Choroid plexus epithelial cell (primary cell): ENCODE data around the gene CKM.

Source experiments
- DNase-seq: peaks from one replicate; pipeline ENCODE4 v3.0.0-alpha.2; 2010; ENCODE audit warnings: low read depth
- H3K4me3 ChIP-seq: 2 replicates; pipeline ENCODE4 v1.5.1; 2011; ENCODE audit warnings: low read depth, mild to moderate bottlenecking, control low read depth, low read length, moderate library complexity
- TF ChIP-seq, protein P1 (sequence below): conservative IDR thresholded peaks from 2 replicates; pipeline ENCODE4 v1.5.1; 2011; ENCODE audit warnings: low read depth, mild to moderate bottlenecking, control low read depth, inconsistent platforms, low read length, moderate library complexity

The CKM gene

DNA sequence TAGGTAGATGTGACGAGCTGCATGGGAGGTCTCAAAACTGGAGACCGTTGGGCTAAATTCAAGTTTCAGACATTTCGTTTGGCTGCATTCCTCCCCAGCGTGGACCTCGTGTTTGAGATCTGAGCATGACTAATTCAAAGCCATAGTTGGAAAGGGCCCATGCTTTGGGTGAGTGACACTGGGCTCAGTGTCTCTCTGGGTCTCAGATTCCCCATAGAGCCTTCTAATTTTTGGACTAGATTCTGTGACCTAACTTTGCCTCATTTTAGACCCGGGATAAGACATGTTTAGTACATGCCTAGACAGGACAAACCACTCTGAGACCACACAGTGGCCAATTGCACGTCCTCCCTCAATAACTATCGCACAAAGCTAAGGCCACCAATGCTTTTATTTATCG lies 16.6 kb downstream of the CKM start:
- TF ChIP-seq, protein P1, sequence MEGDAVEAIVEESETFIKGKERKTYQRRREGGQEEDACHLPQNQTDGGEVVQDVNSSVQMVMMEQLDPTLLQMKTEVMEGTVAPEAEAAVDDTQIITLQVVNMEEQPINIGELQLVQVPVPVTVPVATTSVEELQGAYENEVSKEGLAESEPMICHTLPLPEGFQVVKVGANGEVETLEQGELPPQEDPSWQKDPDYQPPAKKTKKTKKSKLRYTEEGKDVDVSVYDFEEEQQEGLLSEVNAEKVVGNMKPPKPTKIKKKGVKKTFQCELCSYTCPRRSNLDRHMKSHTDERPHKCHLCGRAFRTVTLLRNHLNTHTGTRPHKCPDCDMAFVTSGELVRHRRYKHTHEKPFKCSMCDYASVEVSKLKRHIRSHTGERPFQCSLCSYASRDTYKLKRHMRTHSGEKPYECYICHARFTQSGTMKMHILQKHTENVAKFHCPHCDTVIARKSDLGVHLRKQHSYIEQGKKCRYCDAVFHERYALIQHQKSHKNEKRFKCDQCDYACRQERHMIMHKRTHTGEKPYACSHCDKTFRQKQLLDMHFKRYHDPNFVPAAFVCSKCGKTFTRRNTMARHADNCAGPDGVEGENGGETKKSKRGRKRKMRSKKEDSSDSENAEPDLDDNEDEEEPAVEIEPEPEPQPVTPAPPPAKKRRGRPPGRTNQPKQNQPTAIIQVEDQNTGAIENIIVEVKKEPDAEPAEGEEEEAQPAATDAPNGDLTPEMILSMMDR = no peak
- no peak overlapping the region for H3K4me3 ChIP-seq
- no peak for DNase-seq

DNA sequence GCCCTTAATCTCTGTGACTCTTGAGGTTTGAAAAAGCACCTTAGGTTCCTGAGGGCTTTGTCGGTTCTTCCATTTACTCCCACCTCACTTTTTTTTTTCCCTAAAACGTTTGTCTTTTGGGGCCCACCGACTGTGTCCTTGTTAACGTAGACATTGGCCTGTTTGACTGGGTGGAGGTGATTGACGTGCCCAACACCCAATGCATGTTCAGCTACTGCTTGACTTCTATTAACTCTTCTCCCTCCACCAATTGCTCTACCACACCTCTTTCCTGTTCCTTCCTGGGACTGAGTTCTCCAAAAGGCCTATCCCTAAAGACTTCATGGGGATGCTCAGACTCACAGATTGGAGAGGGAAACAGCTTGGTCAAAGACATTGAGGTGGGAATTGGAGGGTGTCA lies 17.3 kb downstream of the CKM start:
- DNase-seq = peak; percentile 58
- no peak overlapping the region for H3K4me3 ChIP-seq
- TF ChIP-seq, protein P1 = no peak

DNA sequence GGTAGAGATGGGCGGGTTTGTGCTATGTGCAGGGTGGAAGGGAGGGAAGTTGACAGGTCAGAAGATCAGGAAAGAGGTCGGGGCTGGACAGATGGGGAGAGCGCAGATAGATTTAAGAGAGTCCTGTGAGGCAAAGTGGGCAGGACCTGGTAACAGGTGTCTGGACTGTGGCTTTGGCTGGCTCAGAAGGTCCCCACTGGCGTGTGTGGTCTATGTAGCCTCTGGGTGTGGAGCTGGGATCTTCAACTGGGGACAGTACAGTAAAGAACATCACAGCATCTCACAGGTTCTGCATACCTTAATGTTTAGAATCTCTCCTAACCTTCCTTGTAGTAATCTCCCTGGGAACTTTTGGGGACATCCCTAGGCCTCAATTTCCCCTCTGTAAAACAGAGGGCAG lies 17.7 kb downstream of the CKM start:
- no peak for DNase-seq
- no peak overlapping the region for H3K4me3 ChIP-seq
- TF ChIP-seq, protein P1 = no peak

DNA sequence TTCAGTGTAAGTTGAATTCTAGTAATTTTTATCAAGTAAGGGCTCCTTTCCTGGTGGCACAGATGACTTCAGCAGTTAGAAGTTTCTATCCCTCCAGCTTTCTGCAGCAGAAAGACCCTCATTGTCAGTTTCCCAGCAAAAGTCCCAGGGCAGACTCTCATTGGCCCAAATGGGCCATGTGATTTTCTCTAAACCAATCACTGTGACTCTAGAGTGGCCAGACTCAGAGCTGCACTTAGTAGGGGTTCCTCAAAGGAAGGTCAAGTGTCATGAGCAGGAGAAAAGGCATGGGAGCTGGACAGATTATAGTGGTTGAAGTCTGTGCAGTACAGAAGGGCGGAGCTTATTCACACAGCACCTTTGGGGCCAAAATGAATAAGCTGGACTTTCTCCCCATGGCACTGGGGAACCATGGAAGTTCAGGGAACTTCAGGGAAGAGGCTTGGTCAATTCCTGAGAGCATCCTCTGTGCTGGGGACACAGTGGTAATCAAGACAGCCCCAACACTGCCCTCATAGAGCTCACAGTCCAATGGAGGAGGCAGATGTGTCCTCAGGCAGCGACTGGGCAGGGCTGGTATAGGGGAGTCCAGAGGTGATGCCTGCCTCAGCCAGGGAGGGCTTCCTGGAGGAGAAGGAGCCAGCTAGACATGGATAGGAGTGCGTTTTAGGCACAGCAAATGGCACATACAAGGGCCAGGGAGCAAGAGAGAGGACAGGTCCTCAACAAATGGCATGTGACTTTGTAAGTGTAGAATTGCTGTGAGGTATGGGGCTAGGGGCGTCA lies 18.3 kb downstream of the CKM start:
- H3K4me3 ChIP-seq = no peak overlapping the region
- no peak for DNase-seq
- TF ChIP-seq, protein P1 = no peak

DNA sequence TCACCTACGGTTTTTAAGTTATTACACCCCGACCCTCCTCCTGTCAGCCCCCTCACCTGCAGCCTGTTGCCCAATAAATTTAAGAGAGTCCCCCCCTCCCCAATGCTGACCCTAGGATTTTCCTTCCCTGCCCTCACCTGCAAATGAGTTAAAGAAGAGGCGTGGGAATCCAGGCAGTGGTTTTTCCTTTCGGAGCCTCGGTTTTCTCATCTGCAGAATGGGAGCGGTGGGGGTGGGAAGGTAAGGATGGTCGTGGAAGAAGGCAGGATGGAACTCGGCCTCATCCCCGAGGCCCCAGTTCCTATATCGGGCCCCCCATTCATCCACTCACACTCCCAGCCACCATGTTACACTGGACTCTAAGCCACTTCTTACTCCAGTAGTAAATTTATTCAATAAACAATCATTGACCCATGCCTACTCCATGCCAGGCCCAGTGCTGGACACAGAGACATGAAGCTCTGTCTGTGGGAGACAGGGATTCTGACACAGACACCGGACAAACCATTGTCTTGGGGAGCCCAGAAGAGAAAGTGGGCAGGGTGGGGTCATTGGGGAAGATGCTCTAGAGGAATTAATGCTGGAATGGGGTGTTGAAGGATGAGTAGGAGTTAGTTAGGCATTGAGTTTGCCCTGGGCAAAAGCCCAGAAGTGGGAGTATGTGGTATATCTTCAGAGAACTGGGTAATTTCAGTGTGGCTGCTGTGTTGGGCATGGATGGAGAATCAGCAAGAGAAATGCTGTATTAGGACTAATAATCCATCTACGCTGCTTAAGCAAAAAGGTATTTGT lies 19.2 kb downstream of the CKM start:
- TF ChIP-seq, protein P1 = no peak
- no peak for DNase-seq
- no peak overlapping the region for H3K4me3 ChIP-seq

DNA sequence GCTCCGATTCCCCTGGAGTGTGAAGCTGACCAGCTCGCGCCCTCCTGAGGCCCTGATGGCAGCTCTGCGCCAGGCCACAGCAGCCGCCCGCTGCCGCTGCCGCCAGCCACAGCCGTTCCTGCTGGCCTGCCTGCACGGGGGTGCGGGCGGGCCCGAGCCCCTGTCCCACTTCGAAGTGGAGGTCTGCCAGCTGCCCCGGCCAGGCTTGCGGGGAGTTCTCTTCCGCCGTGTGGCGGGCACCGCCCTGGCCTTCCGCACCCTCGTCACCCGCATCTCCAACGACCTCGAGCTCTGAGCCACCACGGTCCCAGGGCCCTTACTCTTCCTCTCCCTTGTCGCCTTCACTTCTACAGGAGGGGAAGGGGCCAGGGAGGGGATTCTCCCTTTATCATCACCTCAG lies 20.3 kb downstream of the CKM start:
- DNase-seq = no peak
- TF ChIP-seq, protein P1 = no peak
- H3K4me3 ChIP-seq = no peak overlapping the region
